DMS 273 (cell line): Measurements from ENCODE around the gene SNCA.

Experiments
- DNase-seq: peaks from one replicate; lab custom pipeline; 2025; ENCODE audit not compliant: unreplicated experiment; lab: John Stamatoyannopoulos, UW

The SNCA gene

DNA sequence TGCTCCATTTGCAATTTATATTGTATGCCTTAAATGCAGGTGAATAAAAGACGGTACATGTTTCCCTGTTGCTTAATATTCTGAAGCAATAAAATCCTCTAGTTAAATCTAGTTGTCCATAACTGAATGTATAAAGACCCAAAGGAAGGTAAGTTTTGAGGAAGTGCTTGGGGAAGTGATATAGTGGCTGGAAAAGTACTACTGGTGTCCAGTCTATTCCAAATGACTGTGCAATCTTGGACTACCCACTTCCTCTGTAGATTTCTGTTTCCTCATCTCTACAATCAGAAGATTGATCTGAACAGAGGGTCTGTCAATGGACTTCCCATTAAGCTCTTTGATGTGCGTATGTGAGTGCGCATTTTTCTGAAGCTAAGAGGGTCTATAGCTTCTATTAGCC, 17.0 kb downstream of the SNCA start:
- DNase-seq: no peak

- no peak for DNase-seq
These were observed 22.6 kb downstream of the SNCA start for GRCh38 chr4:89814362-89814761.

GRCh38 chr4:89813197-89813596, 23.8 kb downstream of the SNCA start:
- no peak for DNase-seq

GRCh38 chr4:89807441-89808140, 29.4 kb downstream of the SNCA start:
- DNase-seq: no peak

- no peak for DNase-seq
These were observed 31.7 kb downstream of the SNCA start for GRCh38 chr4:89805297-89805696.

- DNase-seq: no peak
These were observed 33.0 kb downstream of the SNCA start for GRCh38 chr4:89803915-89804314.

DNA sequence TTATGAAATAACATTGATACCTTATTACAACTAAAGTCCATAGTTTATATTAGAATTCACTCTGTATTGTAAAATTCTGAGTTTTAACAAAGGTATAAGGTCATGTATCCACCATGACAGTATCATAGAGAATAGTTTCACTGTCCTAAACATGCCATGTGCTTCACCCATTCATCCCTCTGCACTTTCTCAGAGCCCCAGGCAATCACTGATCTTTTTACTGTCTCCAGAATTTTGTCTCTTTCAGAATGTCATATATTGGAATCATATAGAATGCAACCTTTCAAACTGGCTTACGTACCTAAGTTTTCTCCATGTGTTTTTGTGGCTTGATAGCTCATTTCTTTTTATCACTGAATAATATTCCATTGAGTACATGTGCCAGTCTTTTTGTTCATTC, 33.9 kb downstream of the SNCA start:
- DNase-seq: no peak

DNA sequence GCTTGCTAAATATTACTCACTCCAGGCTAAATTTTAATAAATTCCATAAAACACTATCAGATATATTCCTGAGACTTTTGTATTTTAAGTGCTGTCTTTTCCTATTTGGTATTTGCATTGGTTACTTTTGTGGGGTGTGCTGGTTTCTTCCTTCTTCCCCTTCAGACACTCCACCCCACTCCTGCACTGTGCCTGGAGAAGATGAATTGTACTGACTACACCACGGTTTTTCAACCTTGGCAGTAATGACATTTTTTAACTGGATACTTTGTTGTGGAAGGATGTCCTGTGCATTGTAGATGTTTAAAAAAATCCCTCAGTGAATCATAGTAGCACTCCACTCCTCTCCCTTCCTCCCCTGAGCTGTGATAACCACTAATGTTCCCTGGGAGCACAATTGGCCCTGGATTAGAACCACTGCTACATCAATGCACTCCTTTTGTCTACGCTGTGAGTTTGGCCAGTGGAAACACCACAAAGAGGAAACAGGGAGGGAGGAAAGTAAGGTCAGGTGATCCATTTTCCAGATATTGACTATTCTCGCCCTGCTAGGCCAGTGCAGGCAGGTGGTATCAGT, 36.3 kb downstream of the SNCA start:
- no peak for DNase-seq

- no peak for DNase-seq
These were observed 36.9 kb downstream of the SNCA start for GRCh38 chr4:89800012-89800516.

- no peak for DNase-seq
These were observed 37.9 kb downstream of the SNCA start for GRCh38 chr4:89799071-89799470.

DNA sequence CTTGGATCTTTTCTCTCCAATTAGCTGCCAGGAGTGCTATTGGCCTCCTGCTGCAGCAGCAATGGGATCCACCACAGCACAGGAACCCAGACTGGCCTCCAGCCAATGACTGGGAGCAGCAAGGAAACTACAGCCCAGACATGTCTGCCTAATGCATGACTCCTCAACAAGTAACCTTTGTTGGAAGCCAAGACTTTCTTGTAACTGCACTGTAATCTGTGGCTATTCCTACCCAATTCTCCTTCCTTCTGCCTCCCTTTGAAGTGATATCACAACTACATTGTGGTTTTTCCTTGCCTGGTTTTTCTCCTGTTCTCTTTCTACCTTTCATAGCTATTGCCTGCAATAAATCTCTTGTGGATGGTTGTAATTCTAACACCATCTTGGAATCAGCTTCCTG, 39.8 kb downstream of the SNCA start:
- peak; percentile 15 for DNase-seq

DNA sequence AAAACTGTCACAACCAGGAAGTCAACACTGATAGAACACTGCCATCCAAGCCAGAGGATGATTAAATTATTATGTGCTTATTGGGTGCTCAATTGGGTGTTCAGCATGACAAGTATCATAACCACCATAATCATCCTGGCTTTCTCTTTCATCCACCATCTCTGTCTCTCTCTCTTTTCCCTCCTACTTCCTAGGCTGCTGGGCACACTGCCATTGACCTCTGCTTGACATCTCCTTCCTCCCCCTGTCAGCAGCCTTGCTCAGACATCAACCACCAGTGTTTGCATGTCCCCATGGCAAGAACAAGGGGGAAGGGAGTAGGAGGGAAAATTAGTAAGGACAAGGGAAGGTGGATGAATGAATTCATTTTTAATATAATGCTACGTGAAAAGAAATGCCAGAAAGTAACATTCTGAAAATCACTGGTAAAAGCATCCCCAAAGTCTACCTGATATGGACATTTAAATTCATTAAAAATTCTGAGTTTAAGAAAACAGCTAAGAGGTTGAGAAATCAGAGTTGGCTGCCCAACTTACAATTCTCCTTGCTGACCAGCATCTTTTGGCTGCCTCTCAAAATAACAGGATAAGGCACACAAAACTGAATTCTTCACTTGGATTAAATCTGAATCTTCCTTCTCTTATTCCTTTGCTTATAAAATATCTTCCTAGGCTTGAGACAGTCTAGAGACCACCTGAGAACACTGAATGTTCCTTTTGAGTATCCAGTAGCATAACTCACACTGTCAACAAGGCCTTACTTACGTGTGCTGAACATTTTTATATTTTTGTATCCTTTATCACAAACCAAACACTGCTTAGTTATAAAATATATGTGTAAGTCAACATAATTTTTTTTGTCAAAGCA, 48.5 kb downstream of the SNCA start:
- DNase-seq: peak; percentile 38

DNA sequence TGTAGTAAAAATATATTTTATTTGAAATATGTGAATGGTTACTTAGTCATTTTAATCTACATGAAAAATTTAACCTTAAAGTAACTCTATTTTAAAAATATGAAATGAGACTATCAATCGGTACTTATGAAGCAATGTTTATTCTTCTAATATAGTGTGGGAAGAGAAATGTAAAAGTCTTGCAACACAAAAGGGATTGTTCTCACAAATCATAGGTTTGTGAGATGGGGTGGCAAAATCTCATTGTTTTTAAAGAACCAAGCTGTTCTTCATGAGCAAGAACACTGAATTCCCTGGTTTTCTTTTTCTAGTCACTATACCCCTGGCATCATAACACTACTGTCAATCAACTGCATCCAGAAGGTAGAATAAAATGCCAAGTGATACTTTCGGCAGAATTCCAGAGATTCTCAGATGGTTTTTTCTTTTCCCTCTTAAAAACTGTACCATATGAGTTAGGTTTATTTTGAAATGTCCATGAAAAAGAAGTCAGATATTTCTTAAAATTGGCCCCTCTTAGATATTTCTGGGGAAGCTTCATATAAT, 52.2 kb downstream of the SNCA start:
- no peak for DNase-seq

GRCh38 chr4:89781321-89781720, 55.6 kb downstream of the SNCA start:
- peak; percentile 24 for DNase-seq

DNA sequence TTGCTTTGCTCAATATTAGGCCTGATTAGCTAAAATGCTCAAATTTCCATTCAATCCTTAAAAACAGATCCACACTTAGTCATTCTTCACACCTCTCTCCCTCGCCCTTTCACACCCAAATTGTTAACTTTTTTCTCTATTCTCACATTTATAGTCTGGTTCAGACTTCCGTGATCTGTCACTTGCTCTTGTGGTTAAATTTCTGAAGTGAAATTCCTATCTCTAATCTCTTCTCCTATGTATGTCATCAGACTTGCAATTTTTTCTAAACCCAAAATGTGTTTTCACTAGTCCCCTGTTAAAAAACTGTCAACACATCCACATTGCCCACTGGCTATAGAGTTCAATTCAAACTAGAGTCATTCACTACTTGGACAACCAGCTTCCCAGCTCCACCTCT, 63.2 kb downstream of the SNCA start:
- no peak for DNase-seq

- DNase-seq: no peak
These were observed 67.1 kb downstream of the SNCA start for GRCh38 chr4:89769856-89770255.

- DNase-seq: no peak
These were observed 69.0 kb downstream of the SNCA start for GRCh38 chr4:89767924-89768323.

DNA sequence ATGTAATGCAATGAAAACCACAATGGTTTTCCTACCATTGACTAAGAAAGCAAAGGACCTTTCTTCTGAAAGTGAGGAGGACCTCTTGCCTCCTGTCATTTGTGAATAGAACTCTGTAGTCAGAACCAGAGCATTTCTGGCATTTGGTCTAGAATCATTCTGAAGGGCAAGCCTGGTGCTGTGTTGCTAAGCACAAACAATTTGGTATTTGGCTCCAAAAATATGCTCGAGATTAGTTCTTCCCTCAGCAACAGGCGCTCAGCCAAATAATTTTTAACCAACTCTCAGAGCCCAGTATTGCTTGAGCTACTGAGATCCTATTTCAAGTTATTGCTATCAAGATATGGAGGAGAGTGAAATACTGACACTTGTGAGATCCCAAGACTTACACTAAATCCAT, 71.0 kb downstream of the SNCA start:
- DNase-seq: peak; percentile 83

DNA sequence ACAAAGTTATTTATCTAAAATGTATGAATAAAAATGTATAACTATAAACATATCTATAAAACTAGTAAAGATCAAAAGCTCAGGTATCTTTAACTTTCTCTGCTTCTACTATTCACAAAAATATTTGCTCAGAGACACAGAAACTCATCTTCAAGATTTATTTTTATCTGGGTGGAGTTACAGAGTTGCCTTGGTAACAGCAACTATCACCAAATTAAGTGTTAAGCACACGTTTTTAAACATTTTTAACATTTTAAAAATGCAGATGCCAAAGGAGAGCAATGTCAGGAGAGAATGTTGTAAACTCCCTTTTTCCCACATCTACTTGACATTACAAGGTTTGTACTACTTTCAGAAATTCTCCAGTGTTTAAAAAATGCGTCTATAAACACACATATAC, 71.4 kb downstream of the SNCA start:
- no peak for DNase-seq

DNA sequence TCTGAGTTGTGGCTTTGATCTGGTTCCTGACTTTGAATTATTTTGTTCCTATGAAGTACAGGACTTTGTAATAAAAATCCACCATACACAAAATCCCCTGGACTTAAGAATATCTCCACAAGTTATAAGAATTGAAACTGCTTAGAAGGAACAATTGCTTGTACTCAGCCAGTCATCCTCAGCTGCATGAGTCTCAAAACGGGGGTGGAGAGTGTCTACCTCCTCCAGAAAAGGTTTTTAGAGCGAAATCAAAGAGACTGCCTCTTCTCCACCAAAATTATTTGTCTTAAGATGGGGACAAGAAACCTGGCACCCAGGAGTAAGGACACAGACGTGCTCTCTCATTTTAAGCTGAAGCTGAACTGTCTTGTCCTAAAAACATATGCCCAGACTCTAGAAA, 74.7 kb downstream of the SNCA start:
- no peak for DNase-seq

- peak; percentile 6 for DNase-seq
These were observed 77.5 kb downstream of the SNCA start for GRCh38 chr4:89759426-89759825.
